ENCODE results near the gene C20orf173. TPM values are rescaled to one million over a fixed set of nuclear protein-coding genes. Genes with fewer than 3 reads are reported as not detected.
"Not testable (repeated sequence)": the region's sequence is repeated elsewhere in the genome, so short reads cannot be mapped to it uniquely, and the experiment has no call there.

The C20orf173 gene
- total RNA-seq, 1 donor from 2014 or later: not detected

DNA sequence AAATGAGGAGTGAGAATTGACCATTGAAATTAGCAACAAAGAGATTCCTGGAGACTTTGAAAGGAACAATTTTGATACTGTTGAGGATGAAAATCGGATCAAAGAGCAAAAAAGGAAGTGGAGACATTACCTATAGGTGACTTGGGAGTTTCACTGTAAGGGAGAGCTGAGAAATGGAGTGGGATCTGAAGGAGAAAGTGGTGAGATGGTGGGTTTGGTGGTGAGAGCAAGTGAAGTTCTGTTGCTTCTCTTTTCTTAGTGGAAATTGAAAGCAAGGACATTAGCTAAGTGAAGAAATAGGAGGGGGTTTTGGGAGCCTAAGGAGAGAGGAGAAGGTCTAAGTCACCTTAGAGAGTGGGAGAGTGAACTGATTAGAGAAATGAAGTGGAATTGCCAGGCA, 16.7 kb upstream of the C20orf173 start:
- intact Hi-C loops (cut with micrococcal nuclease): no loop called here

- intact Hi-C loops (cut with micrococcal nuclease): loop anchor here (5.0 kb wide), 2 partner anchors 227 to 1553 kb away; partner anchors contain the start of genes PHF20 and RALY
These were observed 15.5 kb upstream of the C20orf173 start for GRCh38 chr20:35544941-35545340.

DNA sequence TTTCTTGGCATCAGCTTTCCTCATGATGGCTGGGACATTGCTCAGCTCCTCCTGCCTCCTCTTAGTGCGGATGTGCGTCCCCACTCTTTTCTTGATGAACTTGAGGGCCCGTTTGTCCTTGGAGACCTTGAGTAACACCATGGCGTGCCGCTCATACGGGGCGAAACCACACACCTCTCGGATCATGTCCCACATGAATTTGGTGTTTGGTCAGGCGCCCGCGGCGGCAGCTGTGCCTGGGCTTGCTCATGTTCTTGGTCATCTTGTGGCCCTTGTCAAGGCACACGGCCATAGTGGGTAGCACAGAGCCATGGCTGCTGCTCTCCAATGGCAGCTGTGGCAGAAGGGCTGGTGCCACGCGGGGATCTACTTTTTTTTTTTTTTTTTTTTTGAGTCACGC, 15.0 kb upstream of the C20orf173 start:
- intact Hi-C loops (cut with micrococcal nuclease): loop anchor here (5.0 kb wide), 2 partner anchors 228 to 1552 kb away; partner anchors contain the start of genes PHF20 and RALY

DNA sequence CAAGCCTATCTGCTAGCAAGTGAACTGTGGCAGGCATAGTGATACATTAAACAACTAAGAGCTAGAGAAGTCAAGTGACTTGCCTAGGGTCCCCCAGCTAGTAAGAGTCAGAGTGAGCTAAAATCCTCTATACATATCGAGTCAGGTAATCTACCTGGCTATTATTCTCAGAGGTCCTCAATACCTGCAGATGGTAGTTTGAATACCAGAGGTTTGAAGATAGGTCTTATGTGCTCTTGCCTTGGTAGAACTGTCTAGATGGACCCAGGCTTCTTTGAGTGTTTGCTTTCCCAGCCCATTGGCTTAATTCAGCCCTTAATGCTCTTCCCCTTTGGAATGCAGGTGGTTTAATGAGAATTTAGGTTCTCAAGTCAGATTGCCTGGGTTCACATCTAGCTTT, 13.5 kb upstream of the C20orf173 start:
- intact Hi-C loops (cut with micrococcal nuclease): loop anchor here (1.0 to 5.0 kb wide), 3 partner anchors 73 to 1551 kb away; partner anchors contain the start of genes PHF20 and RALY

- intact Hi-C loops (cut with micrococcal nuclease): loop anchor here (1.0 to 5.0 kb wide), 5 partner anchors 52 to 1550 kb away; partner anchors contain the start of genes PHF20 and RALY
These were observed 12.6 kb upstream of the C20orf173 start, which contains the start of gene ERGIC3 for GRCh38 chr20:35541783-35542662. TSS of gene ERGIC3 (plus strand) at chr20:35542078. CDS start at chr20:35542098, 20 bp downstream.

DNA sequence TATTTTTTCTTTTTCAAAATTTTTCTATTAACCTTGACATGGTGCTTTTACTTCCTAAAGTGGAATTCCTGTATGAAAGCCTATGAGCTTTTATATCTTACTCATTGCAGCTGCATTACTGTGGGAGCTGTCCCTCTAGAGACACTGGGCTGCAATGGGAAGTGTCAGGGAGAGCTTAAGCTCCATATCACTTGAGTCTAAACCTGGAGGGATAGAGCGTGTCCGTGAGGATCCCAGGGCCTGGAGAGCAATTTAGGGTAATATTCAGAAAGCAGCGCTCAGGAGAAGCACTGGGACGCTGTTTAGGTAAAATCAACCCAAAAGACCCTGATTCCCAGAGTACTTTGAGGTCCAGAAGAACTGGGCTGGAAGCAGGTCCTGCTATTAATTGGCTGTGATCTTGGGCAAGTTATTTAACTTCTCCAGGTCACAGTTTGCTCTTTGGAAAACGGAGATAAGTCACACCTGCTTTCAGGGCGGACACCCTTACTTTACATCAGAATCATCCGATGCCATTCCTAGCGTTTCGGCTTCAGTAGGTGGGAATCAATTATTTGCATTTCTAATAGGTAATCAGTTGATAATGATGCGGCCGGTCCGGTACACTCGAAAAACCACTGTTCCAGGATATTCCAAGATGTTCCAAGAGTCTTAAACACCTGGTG, 11.8 kb upstream of the C20orf173 start:
- intact Hi-C loops (cut with micrococcal nuclease): loop anchor here (1.0 to 5.0 kb wide), 4 partner anchors 51 to 1549 kb away; partner anchors contain the start of genes PHF20 and RALY

DNA sequence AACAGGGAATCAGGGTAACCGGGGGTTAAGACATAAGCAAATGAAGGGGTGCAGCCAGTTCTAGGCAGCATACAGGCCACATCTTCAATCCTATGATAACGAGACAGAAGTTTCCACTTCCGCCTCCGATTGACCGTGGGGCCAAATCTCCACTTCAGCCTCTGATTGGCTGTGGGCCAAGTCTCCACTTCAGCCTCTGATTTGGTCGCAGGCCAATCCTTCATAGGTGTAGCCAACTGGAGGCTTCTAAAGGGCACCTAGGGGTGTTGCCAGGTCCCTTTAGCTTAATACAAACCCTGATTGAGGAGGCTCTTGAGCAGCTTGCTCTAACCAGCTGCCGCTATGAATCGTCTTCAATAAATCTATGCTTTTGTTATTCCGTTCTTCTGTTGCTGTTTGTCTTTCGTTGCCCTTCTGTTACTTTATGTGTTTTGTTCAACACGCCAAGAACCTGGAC, 10.3 kb upstream of the C20orf173 start:
- intact Hi-C loops (cut with micrococcal nuclease): loop anchor here (5.0 kb wide), 2 partner anchors 233 to 1547 kb away; partner anchors contain the start of genes PHF20 and RALY

DNA sequence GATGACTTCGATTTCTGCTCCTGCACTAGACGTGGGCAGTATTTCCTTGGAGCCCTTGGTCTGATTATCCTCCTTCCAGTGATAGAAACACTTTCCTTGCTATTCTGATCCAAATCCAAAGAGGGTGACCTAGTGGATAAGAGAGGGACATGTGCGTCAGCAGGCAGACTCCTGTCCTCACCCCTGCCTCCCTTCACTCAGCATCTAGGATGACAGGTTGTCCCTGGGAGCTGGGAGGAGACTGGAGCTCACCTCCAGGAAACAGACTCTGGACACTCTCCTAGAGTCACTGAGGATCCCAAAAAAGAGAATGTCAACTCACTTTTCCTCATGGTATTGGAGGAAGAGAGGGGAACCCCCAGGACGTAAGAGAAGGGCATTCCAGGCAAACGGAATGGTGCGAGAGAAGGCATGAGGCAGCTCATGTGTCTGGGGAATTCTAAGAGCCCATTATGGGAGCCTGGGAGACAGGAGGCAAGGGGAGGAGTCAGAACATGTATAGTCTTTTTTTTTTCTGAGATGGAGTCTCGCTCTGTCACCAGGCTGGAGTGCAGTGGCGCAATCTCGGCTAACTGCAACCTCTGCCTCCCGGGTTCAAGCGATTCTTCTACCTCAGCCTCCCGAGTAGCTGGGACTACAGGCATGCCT, 2.2 kb downstream of the C20orf173 start:
- intact Hi-C loops (cut with micrococcal nuclease): no loop called here

GRCh38 chr20:35525639-35526038, 3.8 kb downstream of the C20orf173 start:
- intact Hi-C loops (cut with micrococcal nuclease): no loop called here

GRCh38 chr20:35523298-35523888, 6.1 kb downstream of the C20orf173 start:
- intact Hi-C loops (cut with micrococcal nuclease): no loop called here

GRCh38 chr20:35518955-35519354, 10.5 kb downstream of the C20orf173 start:
- intact Hi-C loops (cut with micrococcal nuclease): no loop called here

- intact Hi-C loops (cut with micrococcal nuclease): not testable (repeated sequence)
These were observed 11.7 kb downstream of the C20orf173 start for GRCh38 chr20:35517767-35518166.

GRCh38 chr20:35517125-35517524, 12.3 kb downstream of the C20orf173 start:
- intact Hi-C loops (cut with micrococcal nuclease): no loop called here

- intact Hi-C loops (cut with micrococcal nuclease): no loop called here
These were observed 13.4 kb downstream of the C20orf173 start for GRCh38 chr20:35515949-35516645.

DNA sequence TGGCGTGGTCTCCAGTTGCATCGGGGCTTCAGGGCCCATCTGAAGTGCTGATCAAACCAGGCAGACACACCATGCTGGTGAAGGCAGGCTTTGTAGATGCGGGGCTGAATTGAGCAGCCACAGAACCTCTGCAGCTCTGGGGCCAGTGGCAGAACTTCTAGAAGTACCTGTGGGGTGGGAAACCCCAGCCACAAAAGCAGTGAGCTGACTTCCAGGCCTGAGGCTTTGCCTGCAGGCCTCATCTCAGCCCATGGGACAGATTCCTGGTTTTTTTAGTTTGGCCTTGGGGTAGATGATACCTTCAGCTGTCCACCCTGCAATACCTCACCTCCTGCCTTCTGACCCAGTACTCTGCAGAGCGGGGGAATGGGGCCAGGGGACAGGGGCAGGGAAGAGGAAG, 14.1 kb downstream of the C20orf173 start:
- intact Hi-C loops (cut with micrococcal nuclease): no loop called here

DNA sequence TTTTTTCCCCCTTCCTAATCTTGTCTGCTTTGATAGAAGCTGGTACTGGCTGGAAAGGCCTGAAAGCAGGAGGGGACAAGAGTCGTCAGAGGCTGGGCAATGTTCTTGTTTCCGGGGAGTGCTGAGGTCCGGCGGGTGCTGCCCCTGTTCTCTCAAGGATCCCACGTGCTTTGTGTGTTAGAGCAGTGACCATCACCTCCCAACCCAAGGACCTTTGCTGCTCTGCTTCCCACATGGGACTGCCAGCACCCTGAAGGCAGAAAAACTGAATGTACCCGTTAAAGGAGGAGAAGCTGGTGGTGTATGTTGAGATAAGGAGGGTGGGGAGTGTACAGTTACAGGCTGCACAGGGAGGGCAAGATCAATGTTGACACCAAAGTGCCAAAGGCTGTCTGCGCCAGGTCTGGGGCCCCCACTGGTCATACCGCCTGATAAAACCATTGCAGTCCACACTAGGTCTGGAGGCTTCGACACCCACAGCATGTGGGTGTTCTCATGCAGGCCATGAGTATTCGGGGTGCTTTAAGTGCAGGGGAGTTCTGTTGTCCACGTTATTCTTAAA, 15.0 kb downstream of the C20orf173 start:
- intact Hi-C loops (cut with micrococcal nuclease): no loop called here

- intact Hi-C loops (cut with micrococcal nuclease): no loop called here
These were observed 17.5 kb downstream of the C20orf173 start for GRCh38 chr20:35511814-35512420.

DNA sequence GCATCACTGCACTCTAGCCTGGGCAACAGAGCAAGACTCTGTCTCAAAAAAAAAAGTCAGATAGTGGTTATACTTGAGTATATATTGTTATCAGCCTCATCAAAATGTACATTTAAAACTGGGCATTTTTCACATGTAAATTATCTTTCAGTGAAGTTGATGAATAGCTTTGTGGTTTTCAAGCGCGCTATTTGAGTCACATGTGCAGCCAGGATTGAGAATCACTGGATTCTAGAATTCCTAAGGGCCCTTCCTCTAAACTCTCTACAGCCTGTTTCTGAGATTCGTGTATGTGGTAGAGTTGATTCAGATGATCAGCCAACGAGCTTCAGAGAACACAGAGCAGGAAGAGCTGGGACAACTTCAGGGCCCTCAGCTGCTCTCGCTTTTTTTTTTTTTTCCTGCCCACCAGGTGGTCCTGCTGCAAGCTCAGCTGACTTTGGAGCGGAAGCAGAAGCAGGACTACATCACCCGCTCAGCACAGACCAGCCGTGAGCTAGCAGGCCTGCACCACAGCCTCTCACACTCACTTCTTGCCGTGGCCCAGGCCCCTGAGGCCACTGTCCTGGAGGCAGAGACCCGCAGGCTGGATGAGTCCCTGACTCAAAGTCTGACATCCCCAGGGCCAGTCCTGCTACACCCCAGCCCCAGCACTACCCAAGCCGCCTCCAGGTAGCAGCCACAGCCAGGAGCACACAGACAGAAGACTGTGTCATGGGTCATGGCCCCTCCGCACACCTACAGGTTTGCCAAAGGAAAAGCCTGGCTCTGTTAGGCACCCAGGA, 18.3 kb downstream of the C20orf173 start:
- intact Hi-C loops (cut with micrococcal nuclease): no loop called here
